Activated T-helper 1 cell treated with Interleukin-2 at 50 U/mL for 16 hours (primary cell): Measurements from ENCODE around the gene KCNIP3.
"Not testable (repeated sequence)": the region's sequence is repeated elsewhere in the genome, so short reads cannot be mapped to it uniquely, and the experiment has no call there.

Experiments used
- DNase-seq: peaks from one replicate; pipeline ENCODE4 v3.0.0-alpha.2; 2020; ENCODE audit warnings: low read depth

The KCNIP3 gene

GRCh38 chr2:95372216-95372829 lies 75.2 kb downstream of the KCNIP3 start:
- no peak for DNase-seq

GRCh38 chr2:95372845-95373244 lies 75.7 kb downstream of the KCNIP3 start:
- no peak for DNase-seq

- no peak for DNase-seq
Observed at GRCh38 chr2:95374029-95374428, 76.9 kb downstream of the KCNIP3 start.

DNA sequence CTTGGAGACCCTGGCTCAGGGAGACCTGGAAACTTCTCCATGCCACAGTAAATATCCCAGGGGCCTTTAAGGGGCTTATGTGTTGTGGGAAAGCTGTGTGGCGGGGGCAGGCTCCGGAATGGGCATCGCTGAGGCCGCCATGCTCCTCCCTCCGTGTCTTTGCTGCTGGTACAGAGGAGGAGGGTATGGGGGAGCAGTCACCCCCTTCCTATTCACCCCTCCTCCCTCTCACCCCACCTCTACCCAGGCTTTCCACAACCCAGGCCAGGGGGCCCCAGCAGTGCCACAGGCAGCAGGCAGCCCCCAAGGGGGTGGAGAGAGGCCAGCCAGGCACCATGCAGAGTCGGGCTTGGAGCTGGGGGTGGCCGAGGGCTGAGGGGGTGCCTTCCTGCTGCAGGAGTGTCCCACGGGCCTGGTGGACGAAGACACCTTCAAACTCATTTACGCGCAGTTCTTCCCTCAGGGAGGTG lies 77.3 kb downstream of the KCNIP3 start:
- DNase-seq = no peak

GRCh38 chr2:95374921-95375471 lies 77.8 kb downstream of the KCNIP3 start:
- no peak for DNase-seq

GRCh38 chr2:95375532-95376150 lies 78.5 kb downstream of the KCNIP3 start:
- DNase-seq = no peak

GRCh38 chr2:95376311-95377215 lies 79.4 kb downstream of the KCNIP3 start:
- no peak for DNase-seq

GRCh38 chr2:95377216-95378123 lies 80.3 kb downstream of the KCNIP3 start:
- DNase-seq = no peak

DNA sequence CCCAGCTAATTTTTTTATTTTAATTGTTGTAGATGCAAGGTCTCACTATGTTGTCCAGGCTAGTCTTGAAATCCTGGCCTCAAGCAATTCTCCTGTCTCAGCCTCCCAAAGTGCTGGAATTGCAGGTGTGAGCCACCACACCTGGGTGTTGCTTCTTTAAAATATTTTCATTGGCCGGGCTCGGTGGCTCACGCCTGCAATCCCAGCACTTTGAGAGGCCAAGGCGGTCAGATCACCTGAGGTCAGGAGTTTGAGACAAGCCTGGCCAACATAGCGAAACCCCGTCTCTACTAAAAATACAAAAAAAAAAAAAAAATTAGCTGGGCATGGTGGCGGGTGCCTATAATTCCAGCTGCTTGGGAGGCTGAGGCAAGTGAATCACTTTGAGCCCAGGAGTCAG lies 81.1 kb downstream of the KCNIP3 start:
- not testable (repeated sequence) for DNase-seq

GRCh38 chr2:95379371-95379831 lies 82.3 kb downstream of the KCNIP3 start:
- DNase-seq = no peak

DNA sequence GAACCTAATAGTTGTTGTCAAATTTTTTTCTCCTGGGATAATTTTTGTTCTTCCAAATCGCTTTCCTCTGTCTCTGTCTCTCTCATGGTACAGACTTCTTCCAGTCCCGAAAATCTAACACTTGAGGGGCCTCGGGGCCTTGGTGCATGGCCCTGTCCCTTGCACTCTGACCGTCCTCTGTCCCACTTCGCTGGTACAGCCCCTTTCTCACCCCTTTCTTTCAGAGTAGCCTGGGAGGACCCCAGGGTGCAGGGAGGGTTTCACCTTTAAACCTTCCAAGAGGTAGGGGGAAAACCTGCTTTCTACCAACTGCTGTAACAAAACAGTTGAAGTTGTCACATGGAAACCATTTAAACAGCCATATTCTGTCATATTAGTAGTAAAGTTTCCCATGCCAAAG lies 83.1 kb downstream of the KCNIP3 start:
- DNase-seq = no peak

- no peak for DNase-seq
Observed at GRCh38 chr2:95380731-95381130, 83.6 kb downstream of the KCNIP3 start.

DNA sequence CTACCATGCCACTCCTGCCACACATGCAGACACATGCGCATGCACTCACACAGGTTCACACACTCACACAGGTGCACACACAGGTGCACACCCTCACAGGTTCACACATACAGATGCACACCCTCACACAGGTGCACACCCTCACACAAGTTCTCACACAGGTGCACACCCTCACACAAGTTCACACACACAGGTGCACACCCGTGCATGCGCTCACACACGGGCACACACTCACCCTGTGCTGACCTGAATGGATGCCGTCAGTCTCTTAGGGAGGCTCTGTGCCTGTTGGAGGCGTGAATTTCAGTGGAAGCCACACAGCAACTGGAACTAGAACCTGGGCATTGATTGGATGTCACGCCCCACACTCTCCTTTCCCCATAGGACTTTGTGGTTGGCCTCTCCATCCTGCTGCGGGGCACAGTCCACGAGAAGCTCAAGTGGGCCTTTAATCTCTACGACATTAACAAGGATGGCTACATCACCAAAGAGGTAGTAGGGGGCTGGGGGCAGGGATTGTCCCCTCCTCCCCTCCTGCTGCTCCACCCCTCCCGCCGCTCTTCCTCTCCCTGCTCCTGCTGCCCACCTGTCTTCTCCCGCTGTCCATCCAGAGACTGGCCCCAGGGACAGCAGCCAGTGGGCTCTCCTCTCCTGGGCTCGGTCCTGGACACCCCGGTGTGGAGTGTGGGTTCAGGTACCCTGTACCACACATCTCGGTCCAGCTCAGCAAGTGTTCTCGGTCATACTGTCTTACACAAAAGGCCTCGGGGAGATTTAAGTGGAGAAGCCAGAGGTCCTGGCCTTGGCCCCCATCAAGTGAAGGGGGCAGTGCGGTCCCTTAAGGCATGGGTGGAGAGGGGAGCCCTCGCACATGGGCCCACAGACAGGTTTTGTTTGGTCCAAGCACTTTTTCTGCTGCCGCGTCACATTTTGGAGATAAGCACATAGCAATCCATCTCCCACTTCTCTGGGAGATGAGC lies 84.4 kb downstream of the KCNIP3 start:
- DNase-seq = no peak

DNA sequence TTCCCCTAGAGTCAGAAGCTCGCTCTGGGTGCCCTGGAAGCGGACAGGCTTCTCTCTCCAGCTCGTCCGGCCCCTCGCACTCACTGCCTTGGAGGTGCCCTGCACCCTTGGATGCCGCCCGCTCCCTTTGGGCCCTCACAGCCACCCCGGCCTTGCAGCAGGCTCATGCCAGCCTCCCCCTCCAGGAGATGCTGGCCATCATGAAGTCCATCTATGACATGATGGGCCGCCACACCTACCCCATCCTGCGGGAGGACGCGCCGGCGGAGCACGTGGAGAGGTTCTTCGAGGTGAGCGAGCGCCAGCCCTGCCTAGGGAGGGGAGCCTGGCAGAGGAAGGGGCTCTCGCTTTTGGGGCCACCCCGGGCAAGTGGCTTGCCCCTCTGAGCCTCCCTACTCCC lies 85.0 kb downstream of the KCNIP3 start:
- DNase-seq = no peak

DNA sequence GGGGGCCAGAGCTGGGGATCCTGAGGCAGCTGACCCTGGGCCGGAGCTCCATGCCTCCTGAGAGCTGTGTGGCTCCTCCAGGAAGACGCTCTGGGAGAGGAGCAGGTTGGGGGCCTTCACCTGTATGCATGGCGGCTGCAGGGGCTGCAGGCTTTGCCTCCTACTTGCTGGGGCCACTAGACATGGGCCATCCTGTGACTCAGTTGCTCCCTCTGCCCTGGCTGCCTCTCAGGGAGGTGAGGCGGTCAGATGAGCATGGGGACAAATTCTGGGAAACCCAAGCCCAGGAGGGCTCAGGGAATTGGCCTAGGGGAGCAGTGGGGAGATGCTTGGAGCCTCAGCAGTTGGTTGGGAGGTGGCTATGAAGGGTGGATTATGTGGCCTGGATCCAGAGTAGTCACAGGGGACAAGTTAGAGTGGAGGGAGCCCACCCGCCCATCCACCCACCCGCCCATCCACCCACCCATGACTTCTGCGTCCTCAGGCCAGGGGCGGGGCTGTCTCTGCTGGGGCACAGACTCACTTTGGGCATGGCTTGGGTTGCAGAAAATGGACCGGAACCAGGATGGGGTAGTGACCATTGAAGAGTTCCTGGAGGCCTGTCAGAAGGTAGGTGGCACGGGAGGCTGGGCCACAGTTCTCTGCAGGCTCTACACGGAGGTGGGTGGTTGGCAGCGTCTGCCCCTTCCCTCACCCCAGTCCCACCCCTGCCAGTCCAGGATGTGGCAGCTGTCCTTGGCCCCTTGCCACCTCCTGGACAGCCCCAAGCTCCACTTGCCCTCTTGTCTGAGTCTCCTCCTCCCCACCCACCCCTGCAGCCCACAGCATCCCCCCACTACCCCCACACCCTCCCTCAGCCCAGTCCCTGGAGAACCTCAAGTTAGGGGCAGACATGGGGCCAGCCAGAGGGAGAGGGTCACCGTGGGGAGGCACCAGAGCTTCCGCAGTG lies 85.8 kb downstream of the KCNIP3 start:
- DNase-seq = no peak

DNA sequence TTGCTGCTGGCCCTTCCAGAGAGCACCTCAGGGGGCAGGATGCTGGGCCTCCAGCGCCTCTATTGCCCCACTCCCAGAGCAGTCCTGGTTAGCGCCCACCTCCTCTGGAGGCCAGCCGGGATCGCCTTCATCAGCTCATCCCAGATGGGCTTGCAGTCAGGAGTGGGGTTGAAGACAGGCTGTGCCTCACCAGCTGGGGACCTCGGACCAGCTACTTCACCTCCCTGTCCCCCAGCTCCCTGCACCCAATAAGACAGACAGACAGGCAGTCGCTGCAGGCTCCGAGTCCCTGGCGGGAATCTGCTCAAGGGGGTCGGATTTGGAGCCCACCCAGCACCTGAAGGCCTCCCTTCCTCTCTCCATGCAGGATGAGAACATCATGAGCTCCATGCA lies 86.5 kb downstream of the KCNIP3 start:
- DNase-seq = no peak

DNA sequence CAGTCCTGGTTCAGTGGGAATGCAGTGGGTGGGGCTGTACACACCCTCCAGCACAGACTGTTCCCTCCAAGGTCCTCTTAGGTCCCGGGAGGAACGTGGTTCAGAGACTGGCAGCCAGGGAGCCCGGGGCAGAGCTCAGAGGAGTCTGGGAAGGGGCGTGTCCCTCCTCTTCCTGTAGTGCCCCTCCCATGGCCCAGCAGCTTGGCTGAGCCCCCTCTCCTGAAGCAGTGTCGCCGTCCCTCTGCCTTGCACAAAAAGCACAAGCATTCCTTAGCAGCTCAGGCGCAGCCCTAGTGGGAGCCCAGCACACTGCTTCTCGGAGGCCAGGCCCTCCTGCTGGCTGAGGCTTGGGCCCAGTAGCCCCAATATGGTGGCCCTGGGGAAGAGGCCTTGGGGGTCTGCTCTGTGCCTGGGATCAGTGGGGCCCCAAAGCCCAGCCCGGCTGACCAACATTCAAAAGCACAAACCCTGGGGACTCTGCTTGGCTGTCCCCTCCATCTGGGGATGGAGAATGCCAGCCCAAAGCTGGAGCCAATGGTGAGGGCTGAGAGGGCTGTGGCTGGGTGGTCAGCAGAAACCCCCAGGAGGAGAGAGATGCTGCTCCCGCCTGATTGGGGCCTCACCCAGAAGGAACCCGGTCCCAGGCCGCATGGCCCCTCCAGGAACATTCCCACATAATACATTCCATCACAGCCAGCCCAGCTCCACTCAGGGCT lies 87.9 kb downstream of the KCNIP3 start:
- no peak for DNase-seq

DNA sequence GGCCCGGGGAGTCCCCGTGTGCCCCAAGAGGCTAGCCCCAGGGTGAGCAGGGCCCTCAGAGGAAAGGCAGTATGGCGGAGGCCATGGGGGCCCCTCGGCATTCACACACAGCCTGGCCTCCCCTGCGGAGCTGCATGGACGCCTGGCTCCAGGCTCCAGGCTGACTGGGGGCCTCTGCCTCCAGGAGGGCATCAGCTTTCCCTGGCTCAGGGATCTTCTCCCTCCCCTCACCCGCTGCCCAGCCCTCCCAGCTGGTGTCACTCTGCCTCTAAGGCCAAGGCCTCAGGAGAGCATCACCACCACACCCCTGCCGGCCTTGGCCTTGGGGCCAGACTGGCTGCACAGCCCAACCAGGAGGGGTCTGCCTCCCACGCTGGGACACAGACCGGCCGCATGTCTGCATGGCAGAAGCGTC lies 88.4 kb downstream of the KCNIP3 start:
- DNase-seq = no peak
